Choroid plexus epithelial cell (primary cell): ENCODE results near the gene MON2.
A peak's percentile ranks its signal among the peaks of the same experiment; 100 is the strongest.

ENCODE experiments used
- DNase-seq: peaks from one replicate; pipeline ENCODE4 v3.0.0-alpha.2; 2010; ENCODE audit warnings: low read depth
- H3K4me3 ChIP-seq: 2 replicates; pipeline ENCODE4 v1.5.1; 2011; ENCODE audit warnings: low read depth, mild to moderate bottlenecking, control low read depth, low read length, moderate library complexity
- CTCF ChIP-seq: conservative IDR thresholded peaks from 2 replicates; pipeline ENCODE4 v1.5.1; 2011; ENCODE audit warnings: low read depth, mild to moderate bottlenecking, control low read depth, inconsistent platforms, low read length, moderate library complexity

The MON2 gene

GRCh38 chr12:62601765-62602164 is 135.1 kb downstream of the MON2 start:
- no peak for TF ChIP-seq CTCF
- no peak for DNase-seq
- peak overlapping the region; percentile 76 for H3K4me3 ChIP-seq

GRCh38 chr12:62602255-62603060 is 135.8 kb downstream of the MON2 start:
- DNase-seq, result peak; percentile 90
- peak overlapping the region; percentile 76 for H3K4me3 ChIP-seq
- TF ChIP-seq CTCF, result no peak

GRCh38 chr12:62603061-62603810 is 136.6 kb downstream of the MON2 start:
- peak; percentile 52 for TF ChIP-seq CTCF
- H3K4me3 ChIP-seq, result peak overlapping the region; percentile 76
- DNase-seq, result peak; percentile 94

GRCh38 chr12:62603811-62604098 is 137.1 kb downstream of the MON2 start:
- TF ChIP-seq CTCF, result no peak
- DNase-seq, result no peak
- H3K4me3 ChIP-seq, result peak overlapping the region; percentile 76

GRCh38 chr12:62604373-62604772 is 137.7 kb downstream of the MON2 start:
- peak overlapping the region; percentile 76 for H3K4me3 ChIP-seq
- no peak for TF ChIP-seq CTCF
- no peak for DNase-seq

- peak overlapping the region; percentile 76 for H3K4me3 ChIP-seq
- TF ChIP-seq CTCF, result no peak
- DNase-seq, result peak; percentile 49
These were observed 138.2 kb downstream of the MON2 start for GRCh38 chr12:62604871-62605270.
